MM.1S (cell line): ENCODE measurements around the gene CLOCK.

Experiments used
- DNase-seq: peaks from one replicate; pipeline ENCODE4 v3.0.0-alpha.2; 2015
- H2AFZ ChIP-seq: fragments of 300-600 bp; sonication (generic); 2 replicates; pipeline ENCODE4 v1.6.0; 2016; ENCODE audit warnings: antibody characterized with exemption, low read length
- H3F3A ChIP-seq: fragments of 300-600 bp; sonication (generic); 2 replicates; pipeline ENCODE4 v1.6.1; 2016; ENCODE audit warnings: mild to moderate bottlenecking, antibody characterized with exemption, low read length, moderate library complexity, mixed read lengths; ENCODE audit not compliant: insufficient read depth
- H3K27ac ChIP-seq: fragments of 300-600 bp; sonication (generic); 2 replicates; pipeline ENCODE4 v1.5.1; 2016; ENCODE audit warnings: mild to moderate bottlenecking, low read length
- H3K27me3 ChIP-seq: fragments of 300-600 bp; sonication (generic); replicated peaks from 2 replicates; pipeline ENCODE4 v1.6.0; 2016; ENCODE audit warnings: low read length; ENCODE audit not compliant: insufficient read depth
- H3K36me3 ChIP-seq: fragments of 300-600 bp; sonication (generic); replicated peaks from 2 replicates; pipeline ENCODE4 v1.6.1; 2016; ENCODE audit warnings: mild to moderate bottlenecking, low read length, mixed read lengths; ENCODE audit not compliant: insufficient read depth
- H3K4me1 ChIP-seq: fragments of 300-600 bp; sonication (generic); 2 replicates; pipeline ENCODE4 v1.6.1; 2016; ENCODE audit warnings: low read length, mixed read lengths
- H3K4me2 ChIP-seq: fragments of 300-600 bp; sonication (generic); 2 replicates; pipeline ENCODE4 v1.6.0; 2016; ENCODE audit warnings: low read depth, low read length
- H3K4me3 ChIP-seq: fragments of 300-600 bp; sonication (generic); 2 replicates; pipeline ENCODE4 v1.5.1; 2016; ENCODE audit warnings: low read length, mixed read lengths
- H3K79me2 ChIP-seq: fragments of 300-600 bp; sonication (generic); 2 replicates; pipeline ENCODE4 v1.6.1; 2016; ENCODE audit warnings: mixed run types, low read length, mixed read lengths
- H3K9ac ChIP-seq: fragments of 300-600 bp; sonication (generic); 2 replicates; pipeline ENCODE4 v1.6.1; 2016; ENCODE audit warnings: low read length, mixed read lengths
- H3K9me2 ChIP-seq: fragments of 300-600 bp; sonication (generic); replicated peaks from 2 replicates; pipeline ENCODE4 v1.6.1; 2016; ENCODE audit warnings: mild to moderate bottlenecking, low read length, mixed read lengths; ENCODE audit not compliant: insufficient read depth
- H3K9me3 ChIP-seq: fragments of 300-600 bp; sonication (generic); replicated peaks from 2 replicates; pipeline ENCODE4 v1.6.1; 2016; ENCODE audit warnings: mild to moderate bottlenecking, low read length, mixed read lengths; ENCODE audit not compliant: insufficient read depth
- H4K20me1 ChIP-seq: fragments of 300-600 bp; sonication (generic); 2 replicates; pipeline ENCODE4 v1.6.1; 2016; ENCODE audit warnings: mild to moderate bottlenecking, low read length, moderate library complexity, mixed read lengths; ENCODE audit not compliant: insufficient read depth
- CTCF ChIP-seq: fragments of 300-600 bp; sonication (generic); IDR thresholded peaks from 2 replicates; pipeline ENCODE4 v1.5.1; 2016; ENCODE audit warnings: antibody characterized with exemption, low read length, mixed read lengths
- EZH2 ChIP-seq: fragments of 300-600 bp; sonication (generic); optimal IDR thresholded peaks from 2 replicates; pipeline ENCODE3; 2017; ENCODE audit warnings: low read depth, mild to moderate bottlenecking, antibody characterized with exemption, low read length, mixed read lengths
- EZH2phosphoT487 ChIP-seq: fragments of 300-600 bp; sonication (generic); IDR thresholded peaks from 2 replicates; pipeline ENCODE4 v1.6.1; 2018; ENCODE audit warnings: antibody characterized with exemption, low read length

The CLOCK gene

DNA sequence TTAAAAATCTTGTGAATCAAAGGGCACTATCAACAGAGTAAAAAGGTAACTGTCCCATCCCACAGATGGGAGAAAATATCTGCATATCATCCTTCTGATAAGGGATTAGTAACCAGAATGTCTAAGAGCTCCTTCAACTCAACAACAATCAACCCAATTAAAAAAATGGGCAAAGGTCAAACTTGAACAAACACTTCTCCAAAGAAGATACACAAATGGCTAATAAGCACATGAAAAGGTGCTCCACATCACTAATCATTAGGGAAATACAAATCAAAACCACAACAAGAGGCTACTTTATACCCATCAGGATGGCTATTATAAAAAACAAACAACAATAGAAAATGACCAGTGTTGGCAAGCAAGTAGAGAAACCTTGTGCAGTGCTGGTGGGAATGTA, 107.7 kb downstream of the CLOCK start:
- H3K4me3 ChIP-seq: no peak overlapping the region
- no peak overlapping the region for H2AFZ ChIP-seq
- no peak for DNase-seq
- H3K79me2 ChIP-seq: no peaks in the 10 kb centered on the region
- H3K4me2 ChIP-seq: no peak overlapping the region
- H3K36me3 ChIP-seq: no peaks in the 10 kb centered on the region; the same call in 1 of the 2 replicates
- no peaks in the 10 kb centered on the region for H3F3A ChIP-seq
- H3K4me1 ChIP-seq: no peaks in the 10 kb centered on the region
- no peaks in the 10 kb centered on the region for H3K9me3 ChIP-seq
- H3K27ac ChIP-seq: no peak overlapping the region
- no peaks in the 10 kb centered on the region for H4K20me1 ChIP-seq
- H3K27me3 ChIP-seq: no peaks in the 10 kb centered on the region
- H3K9ac ChIP-seq: no peak overlapping the region
- H3K9me2 ChIP-seq: no peaks in the 10 kb centered on the region
- TF ChIP-seq EZH2phosphoT487 (no peak), EZH2 (no peak), CTCF (no peak)

GRCh38 chr4:55438314-55438713, 108.4 kb downstream of the CLOCK start:
- Histone ChIP-seq H3K4me2 (no peak overlapping the region), H3K79me2 (no peaks in the 10 kb centered on the region), H3K9me3 (no peaks in the 10 kb centered on the region), H2AFZ (no peak overlapping the region), H4K20me1 (no peaks in the 10 kb centered on the region), H3F3A (no peaks in the 10 kb centered on the region), H3K27ac (no peak overlapping the region), H3K4me1 (no peaks in the 10 kb centered on the region), H3K27me3 (no peaks in the 10 kb centered on the region), H3K36me3 (no peaks in the 10 kb centered on the region; the same call in 1 of the 2 replicates), H3K9me2 (no peaks in the 10 kb centered on the region), H3K4me3 (no peak overlapping the region), H3K9ac (no peak overlapping the region)
- TF ChIP-seq CTCF: no peak
- TF ChIP-seq EZH2: no peak
- no peak for TF ChIP-seq EZH2phosphoT487
- DNase-seq: no peak

- Histone ChIP-seq H3K4me1 (no peaks in the 10 kb centered on the region), H3K79me2 (no peaks in the 10 kb centered on the region), H3K36me3 (peaks cover 1% of the 10 kb centered on the region; the same call in 1 of the 2 replicates), H3K27ac (no peak overlapping the region), H3K9ac (no peak overlapping the region), H2AFZ (no peak overlapping the region), H4K20me1 (no peaks in the 10 kb centered on the region), H3K27me3 (no peaks in the 10 kb centered on the region), H3K9me3 (no peaks in the 10 kb centered on the region), H3K4me3 (no peak overlapping the region), H3K9me2 (no peaks in the 10 kb centered on the region), H3K4me2 (no peak overlapping the region), H3F3A (no peaks in the 10 kb centered on the region)
- DNase-seq: no peak
- no peak for TF ChIP-seq EZH2phosphoT487
- TF ChIP-seq CTCF: no peak
- no peak for TF ChIP-seq EZH2
These were observed 108.9 kb downstream of the CLOCK start for GRCh38 chr4:55437823-55438222.
